K562 (cell line): ENCODE results near the gene HSD17B8. TPM values are rescaled to one million over a fixed set of nuclear protein-coding genes. Genes with fewer than 3 reads are reported as not detected.

Source experiments
- NRF1 ChIP-seq, 2 experiments: fragments of 450-650 bp; IDR thresholded peaks in 1 of 2; conservative IDR thresholded peaks in 1 of 2; 2 replicates each; pipeline ENCODE4 v1.6.1; 2014; ENCODE audit warnings: mild to moderate bottlenecking in 2 of 2
- RB1 ChIP-seq: fragments of 450-650 bp; IDR thresholded peaks from 2 replicates; pipeline ENCODE4 v1.6.1; 2017; ENCODE audit warnings: low read depth, mild to moderate bottlenecking
- SAFB2 ChIP-seq: fragments of 200-400 bp; formaldehyde crosslinking; IDR thresholded peaks from 2 replicates; pipeline ENCODE4 v1.6.1; 2018; ENCODE audit warnings: borderline replicate concordance, low read length, low read depth, moderate library complexity; ENCODE audit not compliant: severe bottlenecking
- SMARCC2 ChIP-seq: fragments of 450-650 bp; IDR thresholded peaks from 2 replicates; pipeline ENCODE4 v1.6.1; 2017; ENCODE audit warnings: antibody characterized with exemption, moderate library complexity, mild to moderate bottlenecking, low read depth
- TAF7 ChIP-seq: fragments of 450-650 bp; IDR thresholded peaks from 2 replicates; pipeline ENCODE4 v1.6.1; 2016; ENCODE audit warnings: missing genetic modification characterization, missing compliant biosample characterization
- UBTF ChIP-seq, 2 experiments: IDR thresholded peaks; 2 replicates each; pipeline ENCODE4 v1.6.1; 2012; ENCODE audit warnings: improper control_type of control experiment in 2 of 2, low read depth in 2 of 2, low read length in 2 of 2, borderline replicate concordance in 1 of 2
- XRCC3 ChIP-seq: fragments of 450-650 bp; IDR thresholded peaks from 2 replicates; pipeline ENCODE4 v1.6.1; 2017; ENCODE audit warnings: mild to moderate bottlenecking, moderate library complexity
- ZNF41 ChIP-seq: fragments of 250-450 bp; sonication (Bioruptor Pico); conservative IDR thresholded peaks from 2 replicates; pipeline ENCODE4 v1.4.0; 2020; ENCODE audit warnings: mild to moderate bottlenecking
- ZNF561 ChIP-seq: fragments of 450-650 bp; formaldehyde crosslinking; conservative IDR thresholded peaks from 2 replicates; pipeline ENCODE4 v1.4.0; 2020; ENCODE audit warnings: mild to moderate bottlenecking, moderate library complexity
- polyA plus RNA-seq, 8 experiments: library from polyadenylated mRNA; depleted of rRNA in 4 of 8; stranded (reverse) in 5 of 8; unstranded in 3 of 8; fragments of >200 nt; fragmentation: Nextera tagmentation in 2 of 8; fragmentation: Illumina TruSeq in 1 of 8; extraction: Ambion mirVana in 2 of 8; extraction: Trizol in 1 of 8; gene quantifications; 2 replicates each; pipeline versions ENCODE4 v1.2.1 to v1.2.3, GENCODE V29; 2011 to 2014; ENCODE audit warnings: inconsistent platforms in 1 of 8, missing spikeins in 1 of 8
- total RNA-seq, 7 experiments: library from RNA; depleted of rRNA in 6 of 7; stranded (reverse); fragments of >200 nt in 6 of 7; fragmentation: Illumina TruSeq in 2 of 7; extraction: Trizol in 2 of 7; gene quantifications; 2 replicates each; pipeline versions ENCODE4 v1.2.1 to v1.2.3, GENCODE V29; 2011 to 2021; ENCODE audit warnings: low replicate concordance in 1 of 7
- TF ChIP-seq, protein P1 (sequence below): fragments of 250-450 bp; sonication (Bioruptor Pico); IDR thresholded peaks from 2 replicates; pipeline ENCODE4 v1.4.0; 2020; ENCODE audit warnings: mild to moderate bottlenecking
- TF ChIP-seq, protein P2 (sequence below), 2 experiments: fragments of 200-800 bp in 1 of 2; sonication (Bioruptor generic) in 1 of 2; sonication (generic) in 1 of 2; formaldehyde crosslinking in 1 of 2; IDR thresholded peaks in 1 of 2; conservative IDR thresholded peaks in 1 of 2; 2 replicates each; pipeline versions ENCODE4 v1.5.0 to v1.6.1; 2016 to 2020; ENCODE audit warnings: missing compliant biosample characterization in 1 of 2, missing genetic modification characterization in 1 of 2, missing genetic modification reagents in 1 of 2
- TF ChIP-seq, protein P3 (sequence below): fragments of 250-450 bp; sonication (Bioruptor Pico); IDR thresholded peaks from 2 replicates; pipeline ENCODE4 v1.8.0; 2022; ENCODE audit warnings: moderate library complexity, mild to moderate bottlenecking, inconsistent platforms

HSD17B8 gene
- total and polyA plus RNA-seq, 9 of the 15 experiments (the other 6 are each of a cell fraction or from before 2014, with no cell fraction given): 3.7 to 35.2 (median 14.2) TPM

DNA sequence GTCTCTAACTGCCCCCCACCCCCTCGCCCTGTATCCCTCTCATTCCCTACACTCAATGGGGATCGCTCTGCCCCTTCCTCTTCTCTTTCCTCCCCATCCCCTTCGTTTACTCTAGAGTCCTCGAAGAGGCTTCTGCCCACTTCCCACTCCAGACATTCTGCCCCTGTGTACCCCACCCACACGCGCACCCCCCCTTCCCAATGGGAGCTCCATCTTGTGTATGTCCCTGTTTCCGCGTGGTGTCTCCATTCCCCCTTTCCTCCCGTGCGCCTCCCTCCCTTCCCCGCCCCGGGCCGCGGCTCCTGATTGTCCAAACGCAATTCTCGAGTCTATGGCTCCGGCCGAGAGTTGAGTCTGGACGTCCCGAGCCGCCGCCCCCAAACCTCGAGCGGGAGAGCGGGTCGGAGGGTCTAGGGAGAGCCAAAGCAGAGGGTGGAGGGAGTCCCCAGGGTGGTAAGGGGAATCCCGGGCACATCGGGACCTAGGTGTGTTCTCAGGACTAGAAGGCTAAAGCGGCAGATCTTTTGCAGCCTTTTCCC, 3.2 kb downstream of the HSD17B8 start (continued):
- TF ChIP-seq SAFB2: no peak
- peak; percentile 81 to 86; a peak in 3 of 4 replicates for TF ChIP-seq UBTF (IDR thresholded peaks at IDR 0.05; ENCODE audit: borderline replicate concordance in 1 of 2, low read depth in 2 of 2, low read length in 2 of 2)
- TF ChIP-seq, protein P1, sequence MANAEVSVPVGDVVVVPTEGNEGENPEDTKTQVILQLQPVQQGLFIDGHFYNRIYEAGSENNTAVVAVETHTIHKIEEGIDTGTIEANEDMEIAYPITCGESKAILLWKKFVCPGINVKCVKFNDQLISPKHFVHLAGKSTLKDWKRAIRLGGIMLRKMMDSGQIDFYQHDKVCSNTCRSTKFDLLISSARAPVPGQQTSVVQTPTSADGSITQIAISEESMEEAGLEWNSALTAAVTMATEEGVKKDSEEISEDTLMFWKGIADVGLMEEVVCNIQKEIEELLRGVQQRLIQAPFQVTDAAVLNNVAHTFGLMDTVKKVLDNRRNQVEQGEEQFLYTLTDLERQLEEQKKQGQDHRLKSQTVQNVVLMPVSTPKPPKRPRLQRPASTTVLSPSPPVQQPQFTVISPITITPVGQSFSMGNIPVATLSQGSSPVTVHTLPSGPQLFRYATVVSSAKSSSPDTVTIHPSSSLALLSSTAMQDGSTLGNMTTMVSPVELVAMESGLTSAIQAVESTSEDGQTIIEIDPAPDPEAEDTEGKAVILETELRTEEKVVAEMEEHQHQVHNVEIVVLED (CRISPR knock-in tag): 0 out of 2 replicates have a peak, but pooled peaks have one; percentile 15
- TF ChIP-seq, protein P2, sequence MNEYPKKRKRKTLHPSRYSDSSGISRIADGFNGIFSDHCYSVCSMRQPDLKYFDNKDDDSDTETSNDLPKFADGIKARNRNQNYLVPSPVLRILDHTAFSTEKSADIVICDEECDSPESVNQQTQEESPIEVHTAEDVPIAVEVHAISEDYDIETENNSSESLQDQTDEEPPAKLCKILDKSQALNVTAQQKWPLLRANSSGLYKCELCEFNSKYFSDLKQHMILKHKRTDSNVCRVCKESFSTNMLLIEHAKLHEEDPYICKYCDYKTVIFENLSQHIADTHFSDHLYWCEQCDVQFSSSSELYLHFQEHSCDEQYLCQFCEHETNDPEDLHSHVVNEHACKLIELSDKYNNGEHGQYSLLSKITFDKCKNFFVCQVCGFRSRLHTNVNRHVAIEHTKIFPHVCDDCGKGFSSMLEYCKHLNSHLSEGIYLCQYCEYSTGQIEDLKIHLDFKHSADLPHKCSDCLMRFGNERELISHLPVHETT (CRISPR knock-in tag; conservative IDR thresholded peaks at IDR 0.05 in 1 of 2, IDR thresholded peaks at IDR 0.05 in 1 of 2): no peak
- TF ChIP-seq, protein P3, sequence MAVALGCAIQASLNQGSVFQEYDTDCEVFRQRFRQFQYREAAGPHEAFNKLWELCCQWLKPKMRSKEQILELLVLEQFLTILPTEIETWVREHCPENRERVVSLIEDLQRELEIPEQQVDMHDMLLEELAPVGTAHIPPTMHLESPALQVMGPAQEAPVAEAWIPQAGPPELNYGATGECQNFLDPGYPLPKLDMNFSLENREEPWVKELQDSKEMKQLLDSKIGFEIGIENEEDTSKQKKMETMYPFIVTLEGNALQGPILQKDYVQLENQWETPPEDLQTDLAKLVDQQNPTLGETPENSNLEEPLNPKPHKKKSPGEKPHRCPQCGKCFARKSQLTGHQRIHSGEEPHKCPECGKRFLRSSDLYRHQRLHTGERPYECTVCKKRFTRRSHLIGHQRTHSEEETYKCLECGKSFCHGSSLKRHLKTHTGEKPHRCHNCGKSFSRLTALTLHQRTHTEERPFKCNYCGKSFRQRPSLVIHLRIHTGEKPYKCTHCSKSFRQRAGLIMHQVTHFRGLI (CRISPR knock-in tag): no peak
- TF ChIP-seq ZNF561 (CRISPR knock-in tag): no peak
- TF ChIP-seq ZNF41 (CRISPR knock-in tag): no peak
- TF ChIP-seq SMARCC2: peak; percentile 21; the same call in 1 of the 2 replicates
- no peak for TF ChIP-seq NRF1 (conservative IDR thresholded peaks at IDR 0.05 in 1 of 2, IDR thresholded peaks at IDR 0.05 in 1 of 2)
- TF ChIP-seq XRCC3: no peak
- 0 out of 2 replicates have a peak, but pooled peaks have one; percentile 22 for TF ChIP-seq TAF7
- TF ChIP-seq RB1: peak; percentile 5; the same call in 1 of the 2 replicates
